Measurements from ENCODE around the gene SSTR3.

Gene SSTR3

DNA sequence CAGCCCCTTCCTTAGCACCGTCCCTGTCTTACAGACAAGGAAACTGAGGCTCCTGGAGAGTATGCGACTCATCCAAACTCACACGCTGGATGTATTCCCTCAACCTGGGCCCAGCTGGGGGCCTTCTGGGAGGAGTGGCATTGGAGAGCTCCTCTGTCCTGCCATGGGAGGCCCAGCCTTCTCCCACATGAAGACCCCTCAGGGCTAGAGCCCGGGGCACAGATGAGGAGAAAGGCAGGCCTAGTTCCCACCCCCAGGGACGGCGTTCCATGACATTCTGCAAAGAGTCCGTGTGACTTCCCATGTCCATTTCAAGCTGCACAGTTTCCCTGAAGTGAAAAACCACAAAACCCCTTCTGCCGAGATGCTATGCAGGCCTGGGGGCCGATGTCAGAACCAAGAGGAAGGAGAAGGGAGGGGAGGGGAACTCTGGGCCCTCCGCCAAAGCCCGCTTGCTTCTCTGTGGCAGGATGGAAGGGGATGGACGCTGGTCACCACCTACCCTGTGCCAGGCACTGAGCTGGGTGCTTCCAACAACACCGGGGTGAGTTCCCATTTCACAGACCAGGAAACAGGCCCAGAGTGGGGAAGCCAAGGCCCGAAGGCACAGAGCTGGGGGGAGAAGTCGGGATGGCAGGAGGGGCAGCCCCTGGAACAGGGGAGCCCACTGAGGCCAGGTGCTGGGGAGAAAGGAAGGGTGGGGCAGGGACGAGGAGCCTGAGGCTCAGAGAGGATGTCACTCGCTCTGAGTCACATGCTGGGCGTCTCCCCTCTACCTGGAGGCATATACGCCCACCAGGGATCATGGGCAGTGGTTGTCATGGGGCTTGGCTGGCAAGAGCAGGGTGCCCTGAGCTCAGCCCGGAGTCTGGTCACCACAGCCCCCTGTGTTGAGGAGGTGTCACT lies 16.1 kb upstream of the SSTR3 start:
- no peak for DNase-seq

DNA sequence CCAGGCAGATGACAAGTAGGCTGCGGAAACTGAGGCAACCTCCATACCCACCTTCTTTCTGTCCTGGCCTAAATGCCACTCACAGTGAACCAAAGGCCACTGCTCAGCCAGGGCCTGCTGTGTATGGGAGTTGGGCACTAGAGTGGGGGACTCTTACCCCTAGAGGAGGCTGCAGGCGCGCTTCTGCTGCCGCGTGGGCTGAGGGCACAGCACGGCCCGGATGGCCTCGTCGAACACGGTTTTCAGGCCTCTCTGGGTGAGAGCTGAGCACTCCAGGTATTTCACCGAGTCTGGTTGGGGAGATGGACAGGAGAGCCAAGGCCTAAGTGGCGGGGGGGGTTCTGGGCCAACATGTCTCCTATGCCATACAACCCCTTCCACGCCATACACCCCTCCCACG lies 14.2 kb upstream of the SSTR3 start:
- DNase-seq, result no peak

DNA sequence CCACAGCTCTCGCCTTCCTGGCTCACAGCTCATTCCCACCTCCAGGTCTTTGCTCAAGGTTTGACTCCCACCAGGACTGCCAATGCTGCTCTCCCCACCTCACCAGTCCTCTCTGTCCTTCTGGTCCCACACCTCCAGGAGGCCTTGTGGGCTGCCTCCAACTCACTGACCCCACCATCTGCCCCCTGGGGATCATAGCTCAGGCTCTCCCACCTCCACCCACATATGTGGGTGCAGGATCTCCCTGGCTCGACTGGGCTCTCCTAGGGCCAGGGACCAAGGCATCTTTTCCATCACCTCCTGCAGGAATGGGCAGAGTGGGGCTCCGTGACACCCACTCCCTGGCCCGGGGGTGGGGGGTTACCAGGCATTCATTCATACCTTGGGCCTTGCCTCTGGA lies 13.8 kb upstream of the SSTR3 start:
- DNase-seq, result no peak

DNA sequence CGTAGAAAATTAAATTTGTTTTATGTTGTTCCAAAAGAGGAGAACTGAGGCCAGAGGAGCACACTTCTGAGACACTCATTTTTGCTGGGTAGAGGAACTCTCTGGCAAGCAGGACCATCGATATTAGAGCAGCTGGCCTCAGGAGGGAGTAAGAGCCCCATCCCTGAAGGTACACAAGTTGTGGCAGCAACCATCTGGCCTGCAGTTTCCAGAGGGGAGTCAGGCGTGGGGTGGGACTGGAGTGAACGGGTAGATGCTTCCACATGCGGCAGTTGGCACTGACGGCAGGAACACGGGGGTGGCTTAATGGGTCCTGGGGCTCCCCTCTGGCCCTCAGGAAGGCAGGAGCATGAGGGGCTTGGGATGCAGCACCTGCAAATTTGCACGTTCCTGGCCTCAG lies 13.2 kb upstream of the SSTR3 start:
- no peak for DNase-seq

DNA sequence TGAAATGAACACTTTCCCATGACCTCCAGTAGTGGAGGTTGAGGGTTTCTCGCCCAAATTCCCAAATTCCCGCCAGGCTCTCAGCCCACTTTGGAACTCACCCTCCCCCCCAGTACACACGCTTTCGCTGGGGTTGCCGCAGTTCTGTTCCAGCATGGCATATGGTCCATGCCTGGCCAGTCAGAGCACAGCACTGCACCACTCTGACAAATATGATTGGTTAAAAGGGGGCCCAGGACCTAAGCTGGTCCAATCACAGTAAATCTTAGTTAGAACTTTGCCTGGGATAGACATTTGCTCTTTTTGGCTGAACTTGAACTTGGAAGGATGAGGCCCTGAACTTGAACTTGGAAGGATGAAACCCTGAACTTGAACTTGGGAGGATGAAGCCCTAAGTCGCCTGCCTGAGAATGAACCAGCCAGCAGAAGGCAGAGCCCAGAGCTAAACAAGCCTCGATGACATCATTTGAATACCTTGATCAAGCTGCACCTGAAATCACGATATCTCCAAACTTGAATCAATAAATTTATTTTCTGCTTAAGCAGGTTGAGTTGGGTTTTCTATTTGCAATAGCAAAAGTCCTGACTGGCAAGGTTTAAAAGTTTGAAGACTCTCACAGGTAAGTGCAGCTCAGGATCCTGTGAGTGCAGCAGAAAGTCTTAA lies 12.6 kb upstream of the SSTR3 start:
- no peak for DNase-seq

DNA sequence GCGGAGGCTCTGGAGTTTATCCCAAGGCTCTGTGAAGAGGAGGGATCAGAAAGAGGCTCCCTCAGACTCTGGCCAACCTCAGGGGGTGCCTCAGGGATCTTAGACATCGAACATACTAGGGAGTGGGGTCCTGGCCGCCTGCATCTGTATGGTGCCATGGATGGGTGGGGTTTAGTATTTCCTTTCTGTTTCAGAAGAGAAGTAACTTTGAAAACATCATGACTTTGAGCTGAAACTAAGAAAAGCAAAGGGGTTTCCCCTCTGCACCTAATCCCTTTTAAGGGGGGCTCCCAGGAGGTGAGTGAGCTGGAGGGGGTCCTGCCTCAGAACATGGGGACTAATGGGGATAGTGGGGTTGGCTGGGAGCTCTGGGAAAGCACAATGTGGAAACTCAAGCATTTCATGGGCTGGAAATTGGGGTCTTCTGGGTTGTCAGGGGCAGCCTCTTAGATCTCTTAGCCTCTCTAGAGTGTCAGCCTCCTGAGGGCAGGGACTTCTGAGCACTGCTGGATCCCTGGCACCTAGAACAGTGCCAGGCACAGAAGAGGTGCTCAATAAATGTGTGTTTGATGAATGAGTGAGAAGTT lies 11.8 kb upstream of the SSTR3 start:
- DNase-seq, result no peak

DNA sequence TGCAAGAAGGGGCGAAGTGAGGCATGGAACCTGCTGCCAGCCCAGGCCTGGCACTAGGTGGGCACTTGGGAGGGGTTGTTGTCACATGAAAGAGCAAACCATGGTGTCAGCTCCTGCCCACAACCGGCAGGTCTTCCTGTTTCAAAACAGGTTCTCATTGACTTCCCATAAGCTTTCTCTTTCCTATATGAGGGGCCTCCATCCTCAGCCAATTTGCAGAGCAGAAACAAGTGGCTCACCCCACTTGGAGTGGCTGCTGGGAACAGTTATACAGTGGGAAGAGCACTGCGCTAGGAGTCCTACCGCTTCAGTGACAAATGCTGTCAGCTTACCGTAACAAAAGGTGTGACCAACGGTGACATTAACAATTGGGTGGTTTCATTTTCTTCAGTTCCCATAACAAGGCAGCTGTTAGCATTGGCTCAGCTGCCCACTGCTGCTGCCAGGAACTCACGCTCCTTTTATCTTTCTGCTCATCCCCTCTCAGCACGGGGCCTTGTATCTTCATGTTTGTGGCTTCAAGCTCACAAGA lies 10.2 kb upstream of the SSTR3 start:
- DNase-seq, result no peak

DNA sequence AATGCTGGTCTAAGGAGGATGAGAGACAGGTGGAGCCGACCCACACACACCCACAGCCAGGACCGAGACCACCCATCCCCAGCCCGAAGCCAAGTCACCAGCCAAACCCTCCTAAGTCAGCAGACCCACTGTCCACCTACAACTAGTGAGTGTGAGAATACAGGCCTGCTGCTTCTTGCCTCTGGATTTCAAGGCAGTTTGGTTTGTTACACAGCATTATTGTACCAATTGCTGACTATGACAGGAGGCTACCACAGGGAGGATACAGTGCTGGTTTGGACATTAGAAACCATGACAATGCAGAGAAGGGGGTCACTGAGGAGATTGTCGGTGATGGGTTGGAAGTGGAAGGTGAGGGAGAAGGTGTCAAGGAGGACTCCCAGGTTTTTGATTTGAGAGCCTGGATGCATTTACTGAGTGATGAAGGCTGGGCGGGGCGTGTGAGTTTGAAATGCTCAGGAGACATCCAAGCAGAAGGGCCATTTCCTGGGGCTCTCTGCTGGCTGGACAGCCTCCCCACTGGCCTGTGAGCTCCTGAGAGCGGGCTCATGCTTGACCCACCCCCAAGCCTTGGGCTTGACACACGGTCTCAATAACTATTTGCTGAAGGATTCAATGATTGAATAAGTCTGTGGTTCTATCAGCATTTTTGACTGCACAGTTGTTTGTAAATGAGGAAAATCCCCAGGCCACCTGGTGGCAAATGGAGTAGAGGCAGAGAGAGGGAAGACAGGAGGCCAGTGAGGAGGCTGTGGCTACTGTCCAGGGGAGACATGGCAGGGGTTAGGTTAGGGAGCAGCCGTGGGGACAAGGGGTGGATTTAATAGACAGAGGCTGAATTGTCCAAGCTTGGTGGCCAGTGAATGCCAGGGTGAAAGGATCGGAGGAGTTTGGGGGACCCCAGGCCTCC lies 9.4 kb upstream of the SSTR3 start:
- no peak for DNase-seq

DNA sequence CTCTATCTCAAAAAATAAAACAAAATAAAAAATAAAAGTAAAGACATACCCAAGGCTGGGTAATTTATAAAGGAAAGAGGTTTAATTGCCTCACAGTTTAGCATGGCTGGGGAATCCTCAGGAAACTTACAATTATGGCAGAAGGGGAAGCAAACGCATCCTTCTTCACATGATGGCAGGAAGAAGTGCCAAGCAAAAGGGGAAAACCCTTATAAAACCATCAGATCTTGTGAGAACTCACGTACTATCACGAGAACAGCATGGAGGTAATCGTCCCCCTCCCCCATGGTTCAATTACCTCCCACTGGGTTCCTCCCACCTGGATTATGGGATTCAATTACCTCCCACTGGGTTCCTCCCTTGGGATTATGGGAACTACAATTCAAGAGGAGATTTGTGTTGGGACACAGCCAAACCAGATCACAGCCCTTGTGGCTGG lies 8.3 kb upstream of the SSTR3 start:
- no peak for DNase-seq

DNA sequence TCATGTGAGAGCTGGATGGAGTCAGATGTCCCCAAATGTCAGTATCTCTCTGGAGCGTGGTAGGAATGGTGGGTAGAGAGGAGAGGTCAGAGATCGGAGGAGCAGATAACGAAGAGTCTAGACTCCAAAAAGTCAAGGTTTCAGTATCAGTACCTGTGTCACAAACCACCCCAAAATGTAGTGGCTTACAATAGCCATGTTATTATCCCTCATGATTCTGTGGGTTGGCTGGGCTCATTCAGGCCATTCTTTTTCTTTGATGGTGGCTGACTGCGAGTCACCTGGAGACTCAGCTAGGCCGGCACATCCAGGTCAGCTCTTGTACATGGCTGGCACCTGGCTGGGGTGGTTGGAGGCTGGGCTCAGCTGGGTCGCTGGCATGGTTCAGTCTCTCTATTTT lies 7.3 kb upstream of the SSTR3 start:
- no peak for DNase-seq

DNA sequence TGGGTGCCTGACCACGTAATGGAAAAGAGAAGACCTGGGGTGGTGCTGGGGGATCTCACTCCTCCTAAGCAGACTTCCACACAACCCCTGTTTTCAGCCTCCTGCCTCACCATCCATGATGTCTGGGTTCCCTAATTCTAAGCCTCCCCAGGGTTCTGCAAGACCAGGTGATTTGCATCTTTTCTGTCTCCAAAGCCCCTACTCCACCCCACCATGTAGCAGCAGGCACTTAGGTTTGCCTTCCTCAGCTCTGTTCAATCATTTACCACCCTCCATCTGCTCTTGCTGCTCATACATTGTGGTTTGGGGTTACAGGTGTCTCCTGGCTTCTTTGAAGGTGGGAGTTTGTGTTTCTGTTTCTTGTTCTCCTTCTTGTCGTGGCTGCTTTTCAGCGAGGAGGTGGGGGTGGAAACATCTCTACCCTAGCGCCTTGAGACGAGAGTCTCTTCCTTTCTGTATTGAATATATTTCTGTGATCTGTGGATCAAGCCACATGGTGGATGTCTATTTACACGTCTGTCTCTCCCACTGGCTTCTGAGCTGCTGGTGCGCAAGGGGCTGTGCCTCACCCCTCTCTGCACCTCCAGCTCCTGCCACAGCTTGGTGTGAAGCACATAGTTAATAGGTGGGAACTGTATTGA lies 6.6 kb upstream of the SSTR3 start:
- no peak for DNase-seq

DNA sequence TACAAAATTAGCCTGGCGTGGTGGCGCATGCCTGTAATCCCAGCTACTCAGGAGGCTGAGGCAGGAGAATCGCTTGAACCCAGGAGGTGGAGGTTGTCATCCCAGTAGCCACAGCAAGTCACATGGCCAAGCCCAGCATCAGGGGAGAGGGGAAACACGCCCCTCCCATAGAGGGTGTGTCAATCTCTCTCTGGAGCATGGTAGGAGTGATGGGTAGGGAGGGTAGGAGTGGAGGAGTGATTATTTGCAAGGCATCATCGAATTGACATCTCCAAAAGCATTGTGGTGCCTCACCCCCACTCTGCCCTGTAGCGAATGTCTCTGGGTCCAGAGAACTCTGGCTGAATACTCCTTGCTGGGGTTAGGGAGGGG lies 6.1 kb upstream of the SSTR3 start:
- no peak for DNase-seq

DNA sequence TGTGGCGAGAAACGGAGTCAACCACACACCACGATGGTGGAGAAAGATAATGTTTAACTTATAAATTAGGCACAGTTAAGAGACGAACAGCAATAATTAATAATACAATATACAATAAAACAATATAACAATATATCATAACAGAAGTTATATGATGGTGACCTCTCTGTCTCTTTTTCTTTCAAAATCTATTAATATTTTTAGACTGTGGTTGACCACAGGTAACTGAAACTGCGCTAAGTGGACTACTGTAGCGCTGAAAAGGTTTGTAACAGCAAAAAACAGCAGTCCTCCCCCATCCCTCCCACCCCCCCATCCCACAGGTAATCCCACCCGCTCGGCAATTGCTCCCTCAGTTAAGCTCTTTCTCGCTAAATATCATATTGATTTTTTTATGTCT lies 3.6 kb upstream of the SSTR3 start:
- no peak for DNase-seq

DNA sequence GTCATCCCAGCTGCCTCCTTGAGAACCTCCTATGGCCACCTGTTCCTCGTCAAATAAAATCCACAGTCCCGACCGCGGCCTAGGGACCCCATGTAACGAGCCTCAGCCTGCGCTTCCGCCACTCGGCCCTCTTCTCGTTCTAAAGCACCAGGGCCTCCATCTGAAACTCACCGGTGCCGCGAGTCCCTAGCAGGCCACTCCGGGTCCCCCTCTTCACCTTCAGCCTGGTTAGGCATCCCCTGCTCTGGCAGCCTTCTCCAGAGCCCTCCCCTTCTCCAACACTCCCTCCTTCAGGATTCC lies 2.4 kb upstream of the SSTR3 start:
- DNase-seq, result no peak

DNA sequence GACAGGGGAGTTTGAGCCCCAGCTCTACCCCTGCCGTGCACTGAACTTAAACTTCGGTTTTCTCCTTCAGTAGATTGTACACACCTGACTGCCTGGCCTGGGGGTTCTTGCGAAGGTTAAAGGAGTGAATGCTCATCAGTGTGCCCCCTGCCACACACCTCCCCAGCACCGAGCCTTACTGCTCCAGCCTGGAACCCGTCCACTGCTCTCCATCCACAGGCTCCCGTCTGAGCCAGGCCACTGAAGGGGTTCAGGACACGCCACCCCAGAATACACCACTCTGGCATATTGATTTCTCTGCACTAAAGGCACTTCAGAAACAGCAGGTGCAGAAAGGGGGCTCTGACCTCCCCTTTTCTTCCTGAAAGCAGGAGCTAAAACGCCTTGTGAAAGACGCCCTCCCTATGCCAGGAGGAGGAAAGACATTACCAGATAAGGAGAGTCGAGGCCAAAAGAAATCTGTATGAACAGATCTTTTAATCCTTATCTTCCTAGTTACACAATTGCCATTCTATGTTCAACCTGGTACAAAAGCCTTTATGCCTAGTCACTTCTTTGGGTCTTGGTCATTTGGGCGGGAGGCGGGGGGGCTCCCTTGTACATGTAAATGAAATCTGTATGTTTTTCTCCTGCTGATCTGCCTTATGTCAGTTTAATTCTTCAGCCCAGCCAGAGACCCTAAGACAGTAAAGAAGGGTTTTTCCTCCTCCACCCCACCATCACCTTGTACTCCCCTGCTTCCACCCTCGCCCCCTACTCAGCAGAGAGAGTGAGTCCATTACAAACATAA lies 1.9 kb upstream of the SSTR3 start:
- no peak for DNase-seq

DNA sequence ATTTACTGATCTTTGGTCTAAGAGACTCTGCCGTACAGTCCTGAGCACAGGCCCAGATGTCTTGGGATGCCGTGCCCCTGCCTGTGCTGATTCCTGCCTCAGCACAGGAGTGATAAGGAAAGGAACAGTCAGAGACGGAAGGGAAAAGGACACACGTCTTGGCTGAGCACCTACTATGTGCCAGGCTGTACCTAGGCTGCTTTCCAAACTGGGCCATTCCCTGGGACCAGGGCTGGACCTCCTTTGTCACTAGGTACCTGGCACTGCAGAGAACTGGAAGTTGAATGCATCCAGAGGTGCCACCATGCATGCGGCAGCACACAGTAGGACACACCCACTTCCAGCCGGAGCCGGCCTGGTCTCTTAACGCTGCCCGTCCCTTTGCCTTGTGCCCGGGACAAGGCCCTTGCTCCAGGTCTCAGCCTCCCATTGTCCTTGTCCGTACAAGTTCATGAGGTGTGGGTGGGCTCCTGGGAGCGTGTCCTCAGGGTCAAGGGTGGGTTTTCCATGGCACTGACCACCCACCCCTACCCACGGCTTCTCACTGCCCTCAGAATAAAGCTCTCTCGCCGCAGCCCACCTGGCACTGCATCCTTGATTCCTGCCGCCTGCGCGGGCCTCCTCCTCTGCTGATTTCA lies 1.1 kb upstream of the SSTR3 start:
- no peak for DNase-seq

DNA sequence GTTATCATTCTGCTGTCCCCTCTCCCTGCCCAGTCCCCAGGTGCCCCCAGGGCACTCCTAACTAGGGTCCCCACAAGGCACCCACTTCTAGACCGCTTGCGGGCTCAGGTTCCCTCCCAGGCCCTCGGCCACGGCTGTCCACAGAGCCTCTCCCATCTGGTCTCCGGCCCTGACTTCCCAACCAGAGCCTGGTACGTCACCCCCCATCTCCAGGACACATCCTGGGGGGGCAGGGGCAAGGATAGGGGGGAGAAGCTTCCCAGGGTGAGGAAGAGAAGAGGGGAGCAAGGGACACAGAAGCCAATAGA lies 457 bp downstream of the SSTR3 start:
- no peak for DNase-seq

DNA sequence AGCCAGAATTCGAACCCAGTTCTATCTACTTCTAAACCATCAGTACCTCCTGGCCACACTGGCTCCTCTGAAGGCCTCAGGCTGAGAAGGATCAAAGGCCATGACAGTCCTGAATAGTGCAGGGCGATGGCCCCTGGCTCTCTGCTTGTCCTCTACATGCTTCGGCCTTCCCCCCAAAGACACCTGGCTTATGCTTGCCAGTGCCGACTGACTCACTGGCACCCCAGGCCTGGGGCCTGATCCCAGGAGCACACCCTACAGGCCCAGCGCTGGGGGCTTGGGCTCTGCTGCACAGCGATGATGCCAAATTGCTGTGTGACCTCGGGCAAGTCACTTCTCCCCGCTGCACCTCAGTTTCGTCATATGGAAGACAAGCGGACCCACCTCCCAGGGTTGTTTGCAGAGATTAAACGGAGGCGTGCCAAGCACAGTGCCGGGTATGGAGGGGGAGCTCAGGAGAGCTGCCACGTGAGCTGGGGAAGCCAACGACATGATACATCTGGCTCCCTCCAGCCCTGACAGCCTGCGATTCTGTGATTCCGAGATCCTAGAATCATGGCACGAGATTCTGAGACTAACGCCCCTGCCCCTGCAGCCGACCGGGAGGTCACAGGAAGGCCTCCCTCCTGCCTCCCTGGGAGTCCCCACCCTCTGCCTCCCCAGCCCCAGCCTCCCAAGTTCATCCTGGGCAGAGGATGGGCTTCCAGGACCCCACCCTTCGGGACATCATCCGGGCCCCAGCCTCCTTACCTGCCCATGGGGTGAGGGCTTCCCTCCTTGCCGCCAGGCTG lies 1.0 kb downstream of the SSTR3 start:
- DNase-seq, result no peak

DNA sequence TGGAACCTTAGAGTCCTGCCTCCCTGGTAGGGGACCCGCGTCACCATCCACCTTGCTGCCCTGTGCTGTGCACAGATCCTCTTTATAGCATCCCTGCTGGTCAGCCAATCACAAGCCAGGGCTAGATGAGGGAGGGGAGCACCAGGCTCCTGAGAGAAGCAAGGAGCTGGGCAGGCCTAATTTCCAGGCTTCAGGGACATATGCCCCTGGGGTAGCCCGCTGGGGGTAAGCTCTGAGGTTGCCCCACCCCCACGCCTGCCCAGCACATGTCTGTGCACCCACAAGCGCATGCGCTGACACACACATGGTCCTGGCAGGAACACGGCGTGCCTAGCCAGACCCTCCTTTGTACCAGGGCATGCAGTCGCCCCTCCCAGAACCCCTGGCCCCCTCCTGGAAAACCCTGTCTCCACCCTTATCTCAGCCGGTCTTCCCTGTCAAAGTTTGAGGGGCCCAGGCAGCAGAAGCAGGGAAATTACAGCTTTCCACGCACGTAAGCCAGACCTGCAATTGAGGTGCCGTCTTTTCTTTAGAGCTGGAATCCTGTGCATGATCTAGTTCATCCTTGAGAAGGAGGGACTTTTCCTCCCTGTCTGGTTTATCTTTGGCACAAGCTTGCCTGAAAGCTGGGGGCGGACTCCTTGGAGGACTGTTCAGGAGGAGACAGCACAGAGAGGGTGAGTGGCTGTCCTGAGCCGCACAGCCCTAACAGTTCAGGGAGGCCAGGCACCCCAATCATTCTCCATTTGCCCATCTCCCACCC lies 2.1 kb downstream of the SSTR3 start:
- DNase-seq, result no peak

Measured in cerebellar nuclear complex (tissue), 1 donor.